Fibroblast of lung (primary cell): ENCODE results near the gene PHLDB3. TPM values are rescaled to one million over a fixed set of nuclear protein-coding genes. Genes with fewer than 3 reads are reported as not detected.

ENCODE experiments used
- DNase-seq, 2 donors: peaks; one replicate each; pipeline versions ENCODE4 v3.0.0 to v3.0.0-alpha.2; 2010; ENCODE audit warnings: low read depth in 2 of 2
- H2AFZ ChIP-seq: 2 replicates; pipeline ENCODE4 v1.5.1; 2012; ENCODE audit warnings: low read length, control low read depth, inconsistent platforms
- H3K27ac ChIP-seq: 2 replicates; pipeline ENCODE4 v1.5.1; 2011; ENCODE audit warnings: low read length, control low read depth; ENCODE audit not compliant: insufficient read depth
- H3K27me3 ChIP-seq: 2 replicates; pipeline ENCODE4 v1.5.1; 2011; ENCODE audit warnings: mild to moderate bottlenecking, low read length; ENCODE audit not compliant: control insufficient read depth, insufficient read depth
- H3K36me3 ChIP-seq: 2 replicates; pipeline ENCODE4 v1.5.1; 2011; ENCODE audit warnings: low read length; ENCODE audit not compliant: control insufficient read depth, insufficient read depth
- H3K4me1 ChIP-seq: 2 replicates; pipeline ENCODE4 v1.5.1; 2011; ENCODE audit warnings: low read length; ENCODE audit not compliant: control insufficient read depth, insufficient read depth; ENCODE audit errors: extremely low read depth
- H3K4me2 ChIP-seq: 2 replicates; pipeline ENCODE4 v1.5.1; 2011; ENCODE audit warnings: low read length, control low read depth; ENCODE audit not compliant: insufficient read depth; ENCODE audit errors: extremely low read depth
- H3K4me3 ChIP-seq, 4 experiments: fragments of 200-600 bp in 1 of 4; sonication (generic) in 1 of 4; replicated peaks in 1 of 4; 2 replicates each; pipeline ENCODE4 v1.5.1; 2011 to 2016; ENCODE audit warnings: low read length in 4 of 4, low read depth in 3 of 4, mild to moderate bottlenecking in 3 of 4, control low read depth in 2 of 4, inconsistent platforms in 1 of 4, mixed read lengths in 1 of 4; ENCODE audit not compliant: insufficient read depth in 1 of 4; ENCODE audit errors: control extremely low read depth in 1 of 4
- H3K79me2 ChIP-seq: 2 replicates; pipeline ENCODE4 v1.5.1; 2012; ENCODE audit warnings: mild to moderate bottlenecking, low read length, inconsistent platforms; ENCODE audit not compliant: control insufficient read depth, insufficient read depth
- H3K9ac ChIP-seq: 2 replicates; pipeline ENCODE4 v1.5.1; 2011; ENCODE audit warnings: mild to moderate bottlenecking, low read length, control low read depth; ENCODE audit not compliant: insufficient read depth
- H3K9me3 ChIP-seq: 2 replicates; pipeline ENCODE4 v1.5.1; 2012; ENCODE audit warnings: low read depth, low read length; ENCODE audit not compliant: control insufficient read depth, insufficient read depth
- H4K20me1 ChIP-seq: 2 replicates; pipeline ENCODE4 v1.5.1; 2011; ENCODE audit warnings: low read length; ENCODE audit not compliant: control insufficient read depth, insufficient read depth; ENCODE audit errors: extremely low read depth
- EZH2 ChIP-seq: IDR thresholded peaks from 2 replicates; pipeline ENCODE4 v1.5.1; 2012; ENCODE audit warnings: low read length, control low read depth, mild to moderate bottlenecking; ENCODE audit errors: missing control alignments
- polyA plus RNA-seq, 2 donors: library from polyadenylated mRNA; depleted of rRNA in 1 of 2; stranded (reverse) in 1 of 2; unstranded in 1 of 2; fragments of >200 nt; gene quantifications; 2 replicates each; pipeline ENCODE4 v1.2.1, GENCODE V29; 2011 to 2012; ENCODE audit warnings: missing spikeins in 1 of 2
- total RNA-seq: library from RNA; depleted of rRNA; stranded (reverse); fragments of >200 nt; gene quantifications from 2 replicates; pipeline ENCODE4 v1.2.1, GENCODE V29; 2014
- TF ChIP-seq, protein P1 (sequence below), 2 donors: IDR thresholded peaks in 1 of 2; conservative IDR thresholded peaks in 1 of 2; 1 replicate in 1 of 2; 2 replicates in 1 of 2; pipeline ENCODE4 v1.5.1; 2011 to 2012; ENCODE audit warnings: low read length in 2 of 2, control low read depth in 1 of 2, inconsistent platforms in 1 of 2, low read depth in 1 of 2, mild to moderate bottlenecking in 1 of 2

The PHLDB3 gene
- total and polyA plus RNA-seq, 2 donors (not counting 1 experiment from before 2014, with no cell fraction given): 1.8 to 35.8 TPM

DNA sequence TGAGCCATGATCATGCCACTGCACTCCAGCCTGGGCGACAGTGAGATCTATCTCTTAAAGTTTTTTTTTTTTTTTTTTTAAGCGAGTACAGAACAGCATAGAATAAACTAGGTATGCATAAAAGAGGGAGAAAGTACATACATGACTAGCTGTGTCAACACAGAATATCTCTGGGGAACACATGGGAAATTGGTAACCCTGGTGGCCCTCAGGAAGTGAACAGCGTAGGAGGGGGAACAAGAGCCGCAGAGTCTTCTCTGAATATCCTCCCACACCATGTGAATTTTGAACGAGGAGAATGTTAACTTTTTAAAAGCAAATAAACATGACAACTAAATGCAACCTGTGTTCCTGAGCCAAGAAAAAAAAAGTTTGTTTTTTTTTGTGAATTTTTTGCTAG, 15.2 kb downstream of the PHLDB3 start:
- H3K79me2 ChIP-seq: no peaks in the 10 kb centered on the region
- TF ChIP-seq, protein P1, sequence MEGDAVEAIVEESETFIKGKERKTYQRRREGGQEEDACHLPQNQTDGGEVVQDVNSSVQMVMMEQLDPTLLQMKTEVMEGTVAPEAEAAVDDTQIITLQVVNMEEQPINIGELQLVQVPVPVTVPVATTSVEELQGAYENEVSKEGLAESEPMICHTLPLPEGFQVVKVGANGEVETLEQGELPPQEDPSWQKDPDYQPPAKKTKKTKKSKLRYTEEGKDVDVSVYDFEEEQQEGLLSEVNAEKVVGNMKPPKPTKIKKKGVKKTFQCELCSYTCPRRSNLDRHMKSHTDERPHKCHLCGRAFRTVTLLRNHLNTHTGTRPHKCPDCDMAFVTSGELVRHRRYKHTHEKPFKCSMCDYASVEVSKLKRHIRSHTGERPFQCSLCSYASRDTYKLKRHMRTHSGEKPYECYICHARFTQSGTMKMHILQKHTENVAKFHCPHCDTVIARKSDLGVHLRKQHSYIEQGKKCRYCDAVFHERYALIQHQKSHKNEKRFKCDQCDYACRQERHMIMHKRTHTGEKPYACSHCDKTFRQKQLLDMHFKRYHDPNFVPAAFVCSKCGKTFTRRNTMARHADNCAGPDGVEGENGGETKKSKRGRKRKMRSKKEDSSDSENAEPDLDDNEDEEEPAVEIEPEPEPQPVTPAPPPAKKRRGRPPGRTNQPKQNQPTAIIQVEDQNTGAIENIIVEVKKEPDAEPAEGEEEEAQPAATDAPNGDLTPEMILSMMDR (conservative IDR thresholded peaks at IDR 0.05 in 1 of 2, IDR thresholded peaks at IDR 0.05 in 1 of 2; ENCODE audit: low read depth in 1 of 2, low read length in 2 of 2): no peak
- no peak for TF ChIP-seq EZH2
- no peak for DNase-seq

DNA sequence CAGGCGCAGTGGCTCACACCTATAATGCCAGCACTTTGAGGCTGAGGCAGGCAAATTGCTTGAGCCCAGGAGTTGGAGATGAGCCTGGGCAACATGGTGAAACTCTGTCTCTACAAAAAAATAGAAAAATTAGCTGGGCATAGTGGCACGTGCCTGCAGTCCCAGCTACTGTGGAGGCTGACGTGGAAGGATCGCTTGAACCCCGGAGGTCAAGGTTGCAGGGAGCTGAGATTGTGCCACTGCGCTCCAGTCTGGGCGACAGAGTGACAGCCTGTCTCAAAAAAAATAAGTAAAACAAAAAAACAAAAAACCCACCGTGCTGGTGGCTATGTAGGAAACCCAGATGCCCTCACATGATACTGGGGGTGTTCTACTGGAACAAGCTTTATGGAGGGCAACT, 16.4 kb downstream of the PHLDB3 start:
- Histone ChIP-seq H2AFZ (no peak overlapping the region), H4K20me1 (no peaks in the 10 kb centered on the region), H3K9ac (no peak overlapping the region), H3K79me2 (no peaks in the 10 kb centered on the region), H3K27ac (no peak overlapping the region), H3K36me3 (no peaks in the 10 kb centered on the region), H3K4me1 (no peaks in the 10 kb centered on the region), H3K9me3 (no peaks in the 10 kb centered on the region), H3K27me3 (no peaks in the 10 kb centered on the region), H3K4me3 (no peak overlapping the region), H3K4me2 (no peak overlapping the region)
- no peak for DNase-seq
- TF ChIP-seq, protein P1 (conservative IDR thresholded peaks at IDR 0.05 in 1 of 2, IDR thresholded peaks at IDR 0.05 in 1 of 2; ENCODE audit: low read depth in 1 of 2, low read length in 2 of 2): no peak
- no peak for TF ChIP-seq EZH2

More for the DNA sequence above, 15.2 kb downstream of the PHLDB3 start:
- H3K4me2 ChIP-seq: no peak overlapping the region
- no peak overlapping the region for H3K9ac ChIP-seq
- no peaks in the 10 kb centered on the region for H3K36me3 ChIP-seq
- no peaks in the 10 kb centered on the region for H3K27me3 ChIP-seq
- H3K9me3 ChIP-seq: no peaks in the 10 kb centered on the region
- H2AFZ ChIP-seq: no peak overlapping the region
- H4K20me1 ChIP-seq: no peaks in the 10 kb centered on the region
- H3K4me1 ChIP-seq: no peaks in the 10 kb centered on the region
- H3K27ac ChIP-seq: no peak overlapping the region
- no peak overlapping the region for H3K4me3 ChIP-seq

DNA sequence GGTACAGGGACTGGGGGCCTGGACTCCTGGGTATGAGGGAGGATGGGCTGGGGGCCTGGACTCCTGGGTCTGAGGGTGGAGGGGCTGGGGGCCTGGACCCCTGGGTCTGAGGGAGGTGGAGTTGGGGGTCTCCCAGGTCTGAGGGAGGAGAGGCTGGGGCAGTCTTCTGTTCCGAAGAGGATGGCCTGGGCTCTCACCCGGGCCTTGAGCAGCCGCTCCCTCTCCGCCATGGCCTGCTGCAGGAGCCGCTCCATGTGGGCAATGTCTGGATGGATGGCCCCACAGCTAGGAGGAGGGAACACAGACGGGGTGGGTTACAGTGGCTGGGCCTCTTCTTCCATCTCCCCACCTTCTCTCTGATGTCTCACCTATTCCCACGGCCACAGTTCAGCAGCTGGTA, 18.1 kb downstream of the PHLDB3 start:
- no peak overlapping the region for H3K4me3 ChIP-seq
- H3K4me2 ChIP-seq: no peak overlapping the region
- H3K27ac ChIP-seq: no peak overlapping the region
- H3K9ac ChIP-seq: no peak overlapping the region
- H4K20me1 ChIP-seq: no peaks in the 10 kb centered on the region
- H3K79me2 ChIP-seq: no peaks in the 10 kb centered on the region
- TF ChIP-seq EZH2: no peak
- TF ChIP-seq, protein P1 (conservative IDR thresholded peaks at IDR 0.05 in 1 of 2, IDR thresholded peaks at IDR 0.05 in 1 of 2; ENCODE audit: low read depth in 1 of 2, low read length in 2 of 2): no peak
- no peaks in the 10 kb centered on the region for H3K9me3 ChIP-seq
- no peak for DNase-seq
- H2AFZ ChIP-seq: no peak overlapping the region
- no peaks in the 10 kb centered on the region for H3K4me1 ChIP-seq
- H3K27me3 ChIP-seq: no peaks in the 10 kb centered on the region
- no peaks in the 10 kb centered on the region for H3K36me3 ChIP-seq
